Lower lobe of right lung (tissue), 2 donors: ENCODE measurements around the gene PTPN14. TPM values are rescaled to one million over a fixed set of nuclear protein-coding genes. Genes with fewer than 3 reads are reported as not detected.
A peak's percentile ranks its signal among the peaks of the same experiment; 100 is the strongest.

Experiments used
- ATAC-seq, 2 donors: fragments of 200-7000 bp; cut with Tn5 transposase; one replicate each; pipeline ENCODE4 v1.9.1; 2020 to 2022; ENCODE audit warnings: mild to moderate bottlenecking in 2 of 2, moderate library complexity in 2 of 2
- DNase-seq: peaks from one replicate; pipeline ENCODE4 v3.0.0-alpha.2; 2020
- H3K27ac ChIP-seq: fragments of 200-600 bp; one replicate; pipeline ENCODE4 v1.8.0; 2022
- H3K27me3 ChIP-seq: fragments of 200-600 bp; one replicate; pipeline ENCODE4 v1.8.0; 2022; ENCODE audit warnings: low read depth
- H3K36me3 ChIP-seq: fragments of 200-600 bp; one replicate; pipeline ENCODE4 v1.8.0; 2022; ENCODE audit warnings: mild to moderate bottlenecking
- H3K4me1 ChIP-seq: fragments of 200-600 bp; one replicate; pipeline ENCODE4 v1.8.0; 2022
- H3K4me3 ChIP-seq: fragments of 200-600 bp; one replicate; pipeline ENCODE4 v1.8.0; 2022; ENCODE audit warnings: mild to moderate bottlenecking
- H3K9me3 ChIP-seq: fragments of 200-600 bp; one replicate; pipeline ENCODE4 v1.8.0; 2022
- CTCF ChIP-seq: fragments of 200-600 bp; IDR thresholded peaks from one replicate; pipeline ENCODE4 v1.8.0; 2022; ENCODE audit warnings: antibody characterized with exemption, mild to moderate bottlenecking
- intact Hi-C: fragments of 100-400 bp; cut with DNase I; formaldehyde crosslinking; loops from one replicate; pipeline ENCODE4 v1.11.0; 2022
- total RNA-seq: library from RNA; stranded (reverse); fragmentation: NEBNext Ultra II Directional; extraction: Animal tissue kit (Norgen Biotek cat#: 25700); gene quantifications from one replicate; pipeline ENCODE4 v1.2.1, GENCODE V29; 2021
- donor health status: DM: no; HTN: yes; CAD: no; lungs with severe emphysema.

PTPN14 gene
- total RNA-seq, 1 donor from 2014 or later = 34.1 TPM

- no peak overlapping the region for H3K4me3 ChIP-seq
- no peaks in the 10 kb centered on the region for H3K9me3 ChIP-seq
- TF ChIP-seq CTCF = no peak
- intact Hi-C loops = no loop called here
- no peak for ATAC-seq
- no peaks in the 10 kb centered on the region for H3K36me3 ChIP-seq
- DNase-seq = no peak
- H3K27ac ChIP-seq = no peak overlapping the region
- H3K4me1 ChIP-seq = peaks cover 22% of the 10 kb centered on the region
- H3K27me3 ChIP-seq = no peaks in the 10 kb centered on the region
These were observed 110.3 kb downstream of the PTPN14 start for GRCh38 chr1:214441119-214441518.

- ATAC-seq (peak; percentile 26 to 58), DNase-seq (no peak)
- Histone ChIP-seq H3K4me1 (peaks cover 22% of the 10 kb centered on the region), H3K36me3 (no peaks in the 10 kb centered on the region), H3K27me3 (no peaks in the 10 kb centered on the region), H3K9me3 (no peaks in the 10 kb centered on the region), H3K27ac (peak overlapping the region; percentile 44), H3K4me3 (no peak overlapping the region)
- intact Hi-C loops = no loop called here
- TF ChIP-seq CTCF = no peak
These were observed 111.0 kb downstream of the PTPN14 start for GRCh38 chr1:214440219-214440965.

GRCh38 chr1:214439352-214440119 is 111.9 kb downstream of the PTPN14 start:
- peak overlapping the region; percentile 17 for H3K4me3 ChIP-seq
- intact Hi-C loops = no loop called here
- no peak for TF ChIP-seq CTCF
- H3K27ac ChIP-seq = peak overlapping the region; percentile 44
- peak; percentile 90 to 91 for ATAC-seq
- H3K36me3 ChIP-seq = no peaks in the 10 kb centered on the region
- no peaks in the 10 kb centered on the region for H3K9me3 ChIP-seq
- H3K27me3 ChIP-seq = no peaks in the 10 kb centered on the region
- no peak for DNase-seq
- H3K4me1 ChIP-seq = peaks cover 22% of the 10 kb centered on the region

GRCh38 chr1:214438530-214438929 is 112.9 kb downstream of the PTPN14 start:
- Histone ChIP-seq H3K4me3 (no peak overlapping the region), H3K36me3 (no peaks in the 10 kb centered on the region), H3K27ac (no peak overlapping the region), H3K9me3 (no peaks in the 10 kb centered on the region), H3K4me1 (peaks cover 22% of the 10 kb centered on the region), H3K27me3 (no peaks in the 10 kb centered on the region)
- DNase-seq (no peak), ATAC-seq (no peak)
- intact Hi-C loops = no loop called here
- TF ChIP-seq CTCF = no peak

- DNase-seq (no peak), ATAC-seq (no peak)
- TF ChIP-seq CTCF = no peak
- no peaks in the 10 kb centered on the region for H3K27me3 ChIP-seq
- H3K4me3 ChIP-seq = no peak overlapping the region
- H3K36me3 ChIP-seq = no peaks in the 10 kb centered on the region
- intact Hi-C loops = no loop called here
- no peak overlapping the region for H3K27ac ChIP-seq
- peaks cover 22% of the 10 kb centered on the region for H3K4me1 ChIP-seq
- H3K9me3 ChIP-seq = no peaks in the 10 kb centered on the region
These were observed 113.3 kb downstream of the PTPN14 start for GRCh38 chr1:214438075-214438474.
